Measurements from ENCODE around the gene WDR7.

The WDR7 gene

GRCh38 chr18:56723706-56724105 is 72.5 kb downstream of the WDR7 start:
- H3K4me2 ChIP-seq (ENCODE audit: low read length) = no peak overlapping the region
- no peaks in the 10 kb centered on the region for H3K36me3 ChIP-seq (replicated peaks; ENCODE audit: low read depth, low read length)
- H3K9ac ChIP-seq (ENCODE audit: low read length) = no peak overlapping the region
- no peak overlapping the region for H3K27ac ChIP-seq (ENCODE audit: low read length)
- peaks cover 12% of the 10 kb centered on the region for H3K4me1 ChIP-seq (ENCODE audit: low read length)
- no peak overlapping the region for H3K4me3 ChIP-seq (ENCODE audit: low read length)
- TF ChIP-seq EZH2phosphoT487 (IDR thresholded peaks at IDR 0.05; ENCODE audit: low read depth) (no peak), CTCF (IDR thresholded peaks at IDR 0.05; ENCODE audit: low read depth, low read length) (no peak)
- H3K9me3 ChIP-seq (ENCODE audit: insufficient read depth, low read length) = no peaks in the 10 kb centered on the region
- no peaks in the 10 kb centered on the region for H3K79me2 ChIP-seq (ENCODE audit: low read length)
- H4K20me1 ChIP-seq (ENCODE audit: insufficient read depth, low read length) = no peaks in the 10 kb centered on the region
- H3K27me3 ChIP-seq (ENCODE audit: low read depth, low read length) = no peaks in the 10 kb centered on the region
- no peak overlapping the region for H2AFZ ChIP-seq (ENCODE audit: low read depth, low read length)

GRCh38 chr18:56726906-56727305 is 75.7 kb downstream of the WDR7 start:
- Histone ChIP-seq H3K4me1 (ENCODE audit: low read length) (peaks cover 12% of the 10 kb centered on the region), H3K36me3 (replicated peaks; ENCODE audit: low read depth, low read length) (no peaks in the 10 kb centered on the region), H3K27ac (ENCODE audit: low read length) (no peak overlapping the region), H3K4me3 (ENCODE audit: low read length) (no peak overlapping the region), H2AFZ (ENCODE audit: low read depth, low read length) (no peak overlapping the region), H3K79me2 (ENCODE audit: low read length) (no peaks in the 10 kb centered on the region), H3K27me3 (ENCODE audit: low read depth, low read length) (no peaks in the 10 kb centered on the region), H4K20me1 (ENCODE audit: insufficient read depth, low read length) (no peaks in the 10 kb centered on the region), H3K9ac (ENCODE audit: low read length) (no peak overlapping the region), H3K9me3 (ENCODE audit: insufficient read depth, low read length) (no peaks in the 10 kb centered on the region), H3K4me2 (ENCODE audit: low read length) (no peak overlapping the region)
- TF ChIP-seq CTCF (IDR thresholded peaks at IDR 0.05; ENCODE audit: low read depth, low read length) = no peak
- no peak for TF ChIP-seq EZH2phosphoT487 (IDR thresholded peaks at IDR 0.05; ENCODE audit: low read depth)

GRCh38 chr18:56727399-56727798 is 76.2 kb downstream of the WDR7 start:
- Histone ChIP-seq H3K36me3 (replicated peaks; ENCODE audit: low read depth, low read length) (no peaks in the 10 kb centered on the region), H3K4me3 (ENCODE audit: low read length) (no peak overlapping the region), H3K9ac (ENCODE audit: low read length) (no peak overlapping the region), H3K27ac (ENCODE audit: low read length) (no peak overlapping the region), H3K9me3 (ENCODE audit: insufficient read depth, low read length) (no peaks in the 10 kb centered on the region), H3K4me1 (ENCODE audit: low read length) (peaks cover 8% of the 10 kb centered on the region), H3K79me2 (ENCODE audit: low read length) (no peaks in the 10 kb centered on the region), H4K20me1 (ENCODE audit: insufficient read depth, low read length) (no peaks in the 10 kb centered on the region), H3K27me3 (ENCODE audit: low read depth, low read length) (no peaks in the 10 kb centered on the region), H2AFZ (ENCODE audit: low read depth, low read length) (no peak overlapping the region), H3K4me2 (ENCODE audit: low read length) (no peak overlapping the region)
- no peak for TF ChIP-seq CTCF (IDR thresholded peaks at IDR 0.05; ENCODE audit: low read depth, low read length)
- no peak for TF ChIP-seq EZH2phosphoT487 (IDR thresholded peaks at IDR 0.05; ENCODE audit: low read depth)

- Histone ChIP-seq H3K36me3 (replicated peaks; ENCODE audit: low read depth, low read length) (no peaks in the 10 kb centered on the region), H3K9ac (ENCODE audit: low read length) (no peak overlapping the region), H4K20me1 (ENCODE audit: insufficient read depth, low read length) (no peaks in the 10 kb centered on the region), H3K27me3 (ENCODE audit: low read depth, low read length) (no peaks in the 10 kb centered on the region), H2AFZ (ENCODE audit: low read depth, low read length) (no peak overlapping the region), H3K79me2 (ENCODE audit: low read length) (no peaks in the 10 kb centered on the region), H3K27ac (ENCODE audit: low read length) (no peak overlapping the region), H3K9me3 (ENCODE audit: insufficient read depth, low read length) (no peaks in the 10 kb centered on the region), H3K4me2 (ENCODE audit: low read length) (no peak overlapping the region), H3K4me3 (ENCODE audit: low read length) (no peak overlapping the region), H3K4me1 (ENCODE audit: low read length) (no peaks in the 10 kb centered on the region)
- no peak for TF ChIP-seq EZH2phosphoT487 (IDR thresholded peaks at IDR 0.05; ENCODE audit: low read depth)
Observed at GRCh38 chr18:56728741-56729140, 77.6 kb downstream of the WDR7 start.

- Histone ChIP-seq H3K27ac (ENCODE audit: low read length) (no peak overlapping the region), H3K9me3 (ENCODE audit: insufficient read depth, low read length) (no peaks in the 10 kb centered on the region), H4K20me1 (ENCODE audit: insufficient read depth, low read length) (no peaks in the 10 kb centered on the region), H3K27me3 (ENCODE audit: low read depth, low read length) (no peaks in the 10 kb centered on the region), H3K4me2 (ENCODE audit: low read length) (no peak overlapping the region), H3K36me3 (replicated peaks; ENCODE audit: low read depth, low read length) (no peaks in the 10 kb centered on the region), H3K79me2 (ENCODE audit: low read length) (no peaks in the 10 kb centered on the region), H3K4me1 (ENCODE audit: low read length) (no peaks in the 10 kb centered on the region), H3K4me3 (ENCODE audit: low read length) (no peak overlapping the region), H3K9ac (ENCODE audit: low read length) (no peak overlapping the region), H2AFZ (ENCODE audit: low read depth, low read length) (no peak overlapping the region)
- TF ChIP-seq EZH2phosphoT487 (IDR thresholded peaks at IDR 0.05; ENCODE audit: low read depth) (no peak), CTCF (IDR thresholded peaks at IDR 0.05; ENCODE audit: low read depth, low read length) (no peak)
Observed at GRCh38 chr18:56738184-56738583, 87.0 kb downstream of the WDR7 start.

Measured in OCI-LY3 (cell line).